Right ventricle myocardium inferior (tissue), 1 donor: ENCODE data around the gene ACYP2. TPM values are rescaled to one million over a fixed set of nuclear protein-coding genes. Genes with fewer than 3 reads are reported as not detected.

Source experiments
- ATAC-seq: fragments of 200-7000 bp; cut with Tn5 transposase; one replicate; pipeline ENCODE4 v1.9.1; 2020; ENCODE audit warnings: mild to moderate bottlenecking, moderate library complexity
- DNase-seq: peaks from one replicate; pipeline ENCODE4 v3.0.0; 2021; ENCODE audit errors: missing footprints
- intact Hi-C: fragments of 100-400 bp; cut with DNase I; formaldehyde crosslinking; loops from one replicate; pipeline ENCODE4 v1.11.0; 2022
- total RNA-seq: library from RNA; stranded (reverse); fragmentation: NEBNext Ultra II Directional; extraction: Animal tissue kit (Norgen Biotek cat#: 25700); gene quantifications from one replicate; pipeline ENCODE4 v1.2.1, GENCODE V29; 2021
- donor health status: DM: no; HTN: yes; CAD: no; lungs with severe emphysema.

Gene ACYP2
- total RNA-seq, 1 donor from 2014 or later, result 62.6 TPM

DNA sequence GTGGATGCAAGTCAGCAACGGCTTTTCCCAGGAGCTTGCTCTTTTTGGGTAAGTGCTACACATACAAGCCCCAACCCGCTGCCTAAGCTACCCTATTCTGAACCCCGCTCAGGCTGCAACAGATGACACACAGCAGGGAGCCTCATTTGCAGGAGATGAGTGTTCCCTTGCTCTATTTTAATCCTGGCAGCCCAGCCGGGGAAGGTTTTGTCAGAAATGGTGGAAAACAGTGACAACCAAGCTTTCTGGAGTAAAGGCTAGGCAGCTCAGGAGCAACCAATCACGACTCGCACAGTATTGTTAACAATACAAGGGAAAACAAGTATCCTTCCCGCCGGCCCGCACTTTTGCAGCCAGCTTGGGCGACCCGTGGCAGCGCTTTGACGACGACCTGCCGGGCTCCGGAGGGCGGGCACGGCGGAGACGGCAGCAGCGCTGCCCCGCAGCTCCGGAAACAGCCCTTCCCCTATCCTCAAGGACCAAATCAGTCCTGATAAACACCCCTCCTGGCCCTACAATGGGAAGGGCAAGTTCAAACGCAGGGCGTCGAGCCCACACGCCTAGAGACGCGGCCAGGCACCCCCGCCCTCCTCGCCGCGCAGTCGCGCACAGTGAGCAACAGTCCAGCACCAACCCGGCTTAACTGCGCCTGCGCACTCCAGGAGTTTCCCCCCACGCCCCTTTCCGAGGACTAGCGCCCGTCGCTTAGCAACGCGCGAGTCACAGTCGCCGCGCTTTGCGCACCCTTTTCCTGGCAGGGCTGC, 214.9 kb downstream of the ACYP2 start:
- DNase-seq (peak; percentile 97), ATAC-seq (peak; percentile 99)
- intact Hi-C loops, result loop anchor here (5.0 kb wide), 2 partner anchors 123 to 127 kb away; partner anchors contain the start of gene SPTBN1

DNA sequence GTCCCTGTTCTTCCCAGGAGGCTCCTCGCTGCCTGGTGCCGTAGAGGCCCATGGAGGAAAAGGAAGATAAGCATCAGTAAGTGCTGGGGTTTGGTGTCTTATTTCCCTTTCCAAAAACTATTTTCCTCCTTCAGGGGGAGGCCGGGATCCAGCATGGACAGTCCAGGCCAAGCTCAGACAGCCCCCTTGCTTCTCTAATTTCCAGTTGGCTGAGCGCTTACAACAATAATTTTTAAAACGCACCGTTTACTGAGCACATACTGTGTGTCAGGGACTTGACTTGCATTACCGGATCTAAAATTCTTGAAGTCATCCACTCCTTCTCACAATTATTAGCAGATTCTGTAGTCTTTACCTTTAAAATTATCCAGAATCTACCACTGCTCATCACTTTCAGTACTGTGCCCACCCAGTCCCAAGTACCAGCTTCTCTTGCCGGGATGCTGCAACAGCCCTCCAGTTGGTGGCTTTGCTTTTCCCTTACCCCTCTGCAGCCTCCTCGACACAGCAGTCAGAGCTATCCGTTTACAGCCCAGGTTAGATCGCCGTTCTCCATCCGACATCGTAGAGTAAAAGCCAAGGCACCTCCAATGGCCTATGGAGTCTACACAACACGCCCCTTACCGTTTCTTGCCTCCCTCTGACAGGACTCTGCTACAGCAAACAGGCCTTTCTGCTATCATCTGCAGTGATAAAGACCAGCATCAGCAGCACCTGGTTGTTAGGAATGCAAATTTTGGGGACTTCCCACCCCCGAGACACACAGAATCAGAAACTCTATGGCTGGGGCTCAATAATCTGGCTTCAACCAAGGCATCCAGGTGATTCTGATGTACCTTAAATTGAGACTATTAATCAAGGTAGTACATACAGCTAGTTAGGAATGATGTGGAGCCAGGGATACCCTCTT, 215.8 kb downstream of the ACYP2 start:
- no peak for DNase-seq
- no peak for ATAC-seq
- intact Hi-C loops, result loop anchor here (5.0 kb wide), 2 partner anchors 124 to 126 kb away; partner anchors contain the start of gene SPTBN1

DNA sequence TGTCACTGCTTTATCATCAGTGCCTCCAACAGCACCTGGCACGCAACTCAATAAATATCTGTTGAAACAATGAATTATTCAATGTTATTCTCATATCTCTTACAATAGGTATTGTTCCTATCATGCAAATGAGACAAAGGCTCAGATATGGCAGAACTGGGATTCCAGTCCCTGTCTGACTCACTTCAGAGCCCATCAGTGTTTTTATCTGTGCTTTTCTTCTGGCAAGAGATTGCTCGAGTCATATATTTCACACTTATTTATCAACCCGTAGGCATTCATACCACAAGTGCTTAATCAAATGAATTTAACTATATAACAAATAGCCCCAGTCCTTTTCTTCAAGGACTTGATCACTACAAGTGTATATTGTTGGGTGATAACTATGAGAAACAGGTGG, 217.0 kb downstream of the ACYP2 start:
- no peak for DNase-seq
- ATAC-seq, result no peak
- intact Hi-C loops, result loop anchor here (5.0 kb wide), 2 partner anchors 125 kb away; partner anchors contain the start of gene SPTBN1

DNA sequence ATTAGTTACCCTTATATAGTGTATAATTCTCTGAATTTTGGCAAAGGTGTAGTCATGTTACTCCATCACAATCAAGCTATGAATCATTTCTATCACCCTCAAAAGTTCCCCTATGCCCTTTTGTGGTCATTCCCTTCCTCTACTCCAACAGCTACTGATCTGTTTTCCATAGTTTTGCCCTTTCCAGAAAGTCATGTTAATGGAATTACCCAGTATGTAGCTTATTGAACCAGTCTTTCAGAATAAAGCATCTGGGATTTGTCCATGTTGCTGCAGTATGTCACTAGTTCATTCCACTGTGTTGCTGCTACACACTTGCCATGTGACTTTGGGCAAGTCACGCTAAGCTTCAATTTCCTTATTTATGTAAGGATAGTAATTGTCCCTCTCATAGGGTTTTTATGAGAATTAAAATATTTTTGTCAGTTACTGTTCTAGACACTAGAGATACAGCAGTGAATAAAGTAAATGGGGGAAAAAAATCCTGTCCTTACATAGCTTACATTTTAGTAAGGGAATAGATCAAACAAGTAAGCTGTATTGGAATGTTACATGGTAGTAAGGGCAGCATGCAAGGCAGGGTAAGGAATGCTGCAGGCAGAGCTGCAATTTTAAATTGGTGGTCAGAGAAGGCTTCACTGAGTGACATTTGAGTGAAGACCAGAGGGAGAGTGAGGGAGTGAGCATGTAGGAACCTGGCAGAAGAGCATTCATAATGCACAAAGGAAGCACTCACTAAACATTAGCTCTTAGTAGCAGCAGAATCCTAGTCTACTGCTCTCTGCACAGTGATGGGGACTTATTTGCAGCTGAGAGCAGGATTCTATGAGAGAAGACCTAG, 220.9 kb downstream of the ACYP2 start:
- peak; percentile 15 for ATAC-seq
- no peak for DNase-seq
- intact Hi-C loops, result no loop called here

DNA sequence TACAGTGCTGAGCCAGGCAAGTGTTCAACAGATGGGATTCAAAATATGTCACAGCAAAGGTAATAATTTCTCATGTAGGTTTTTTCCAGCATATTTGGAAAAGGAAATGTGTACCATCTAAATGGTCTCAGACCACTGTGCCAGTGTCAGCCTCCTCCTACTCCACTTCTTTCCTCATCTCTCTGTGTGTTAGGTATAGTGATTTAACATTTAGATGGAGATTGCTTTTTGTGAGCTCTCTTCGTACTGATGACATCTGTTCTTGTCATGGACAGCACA, 221.5 kb downstream of the ACYP2 start:
- peak; percentile 9 for ATAC-seq
- DNase-seq, result no peak
- intact Hi-C loops, result no loop called here

DNA sequence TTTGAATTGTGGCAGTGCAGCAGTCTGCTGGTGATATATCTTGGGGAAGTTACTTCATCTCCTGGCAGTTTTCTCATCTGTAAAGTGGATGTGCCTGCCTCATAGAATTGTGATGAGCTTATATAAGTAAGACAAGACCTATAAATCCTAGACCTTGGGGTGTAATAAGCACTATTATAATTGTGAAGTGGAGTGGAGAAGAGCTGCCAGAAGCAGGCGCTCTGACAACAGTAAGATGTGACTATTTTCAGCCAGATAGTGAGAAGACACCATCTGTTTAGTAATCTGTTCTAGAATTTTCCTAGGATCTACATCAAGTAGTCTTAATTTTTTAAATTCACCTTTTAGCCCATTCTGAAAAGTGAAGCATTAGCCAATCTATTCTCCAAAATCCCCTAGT, 226.2 kb downstream of the ACYP2 start:
- intact Hi-C loops, result loop anchor here (10.0 kb wide), 1 partner anchor 743 kb away; no protein-coding TSS in a partner anchor
- DNase-seq (no peak), ATAC-seq (peak; percentile 46)

DNA sequence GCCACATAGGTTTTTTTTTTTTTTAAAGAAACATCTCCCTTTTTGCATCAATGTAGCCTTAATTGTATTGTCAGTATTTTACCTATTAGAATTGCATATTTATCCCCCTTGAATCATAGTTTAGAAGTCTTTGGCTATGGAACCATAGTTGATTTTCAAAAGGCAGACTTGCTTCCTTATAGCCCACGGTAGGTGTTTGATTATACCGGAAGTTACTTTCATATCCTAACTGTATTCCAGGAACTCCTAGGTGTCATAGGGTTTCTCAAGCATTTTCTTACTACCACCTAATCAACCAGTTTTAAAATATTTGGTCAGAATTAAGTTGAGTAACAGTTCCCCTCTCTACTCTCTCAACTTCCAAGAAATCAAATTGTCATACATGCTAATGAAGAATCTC, 227.2 kb downstream of the ACYP2 start:
- intact Hi-C loops, result loop anchor here (10.0 kb wide), 1 partner anchor 742 kb away; no protein-coding TSS in a partner anchor
- ATAC-seq, result no peak
- DNase-seq, result no peak

DNA sequence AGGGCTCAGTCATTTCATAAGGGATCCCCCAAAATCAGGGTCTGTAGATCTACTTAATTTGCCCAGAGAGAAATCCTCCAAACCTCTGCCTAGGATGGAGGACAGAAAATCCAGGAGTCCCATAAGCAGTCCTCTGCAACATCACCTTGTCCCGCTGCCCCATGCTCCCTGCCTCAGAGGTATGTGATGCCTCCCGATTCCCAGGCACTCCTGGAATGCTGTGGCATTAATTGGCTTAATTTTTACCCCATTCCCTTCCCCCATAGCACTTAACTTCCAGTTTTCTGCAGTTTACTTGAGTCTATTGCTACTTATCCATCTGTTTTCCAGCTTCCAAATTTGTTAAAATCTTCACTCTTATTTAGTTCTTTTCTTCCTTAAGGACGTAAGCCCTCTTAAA, 232.2 kb downstream of the ACYP2 start:
- no peak for DNase-seq
- no peak for ATAC-seq
- intact Hi-C loops, result loop anchor here (10.0 kb wide), 1 partner anchor 737 kb away; no protein-coding TSS in a partner anchor

DNA sequence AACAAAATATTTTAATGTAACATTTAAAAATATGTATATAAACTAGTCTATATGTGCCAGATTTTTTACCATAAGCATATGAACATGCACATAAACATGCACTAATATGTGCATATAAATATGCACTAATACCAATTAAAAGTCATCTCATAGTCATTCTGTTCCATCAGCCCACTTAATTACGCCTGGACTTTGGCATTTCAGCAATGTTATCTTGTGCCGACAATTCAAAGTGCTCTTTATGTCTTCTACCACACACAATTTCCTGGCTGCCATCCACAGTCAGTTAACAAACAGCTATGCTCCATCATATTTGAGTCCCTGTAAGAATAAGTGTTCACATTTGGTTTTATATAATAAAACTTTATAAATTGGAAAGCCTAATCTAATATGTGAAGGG, 233.2 kb downstream of the ACYP2 start:
- peak; percentile 86 for ATAC-seq
- no peak for DNase-seq
- intact Hi-C loops, result loop anchor here (10.0 kb wide), 1 partner anchor 736 kb away; no protein-coding TSS in a partner anchor

DNA sequence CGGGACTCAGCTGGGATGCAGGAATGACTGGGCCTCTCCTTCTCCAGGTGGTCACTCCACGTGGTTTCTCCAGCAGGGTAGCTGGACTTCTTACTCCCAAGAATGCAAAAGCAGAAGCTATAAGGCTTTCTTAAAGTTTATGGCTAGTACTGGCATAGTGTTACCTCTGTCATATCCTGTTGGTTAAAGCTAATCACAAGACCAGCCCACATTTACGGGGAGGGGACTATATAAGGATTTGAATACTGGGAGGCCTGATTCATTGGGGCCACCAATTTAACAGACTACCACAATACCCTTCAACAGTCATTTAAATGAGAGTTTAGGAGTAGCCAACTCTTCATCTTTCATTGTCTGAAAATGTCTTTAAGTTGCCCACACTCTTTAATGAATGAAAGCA, 235.0 kb downstream of the ACYP2 start:
- intact Hi-C loops, result no loop called here
- ATAC-seq, result no peak
- no peak for DNase-seq

DNA sequence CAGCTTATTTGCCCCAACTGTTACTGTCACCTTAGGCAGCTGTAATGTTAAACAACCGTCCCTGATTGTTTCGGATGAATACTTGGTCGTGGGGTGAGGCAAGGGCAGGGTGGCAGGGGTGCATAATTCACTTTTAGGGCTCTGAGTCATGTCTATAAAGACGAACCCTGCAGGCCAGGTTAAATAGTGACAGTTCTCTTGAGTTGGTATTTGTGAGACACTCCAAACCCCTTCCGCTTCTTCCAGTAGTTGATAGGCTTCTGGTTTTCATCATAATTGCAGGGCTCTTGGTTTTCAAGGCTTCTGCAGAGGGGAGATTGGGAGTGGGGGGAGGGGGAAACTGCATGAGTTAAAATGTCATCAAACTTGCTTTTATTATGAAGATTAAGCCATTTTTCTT, 237.8 kb downstream of the ACYP2 start:
- DNase-seq, result no peak

More for the DNA sequence above, 237.8 kb downstream of the ACYP2 start:
- ATAC-seq, result no peak
- intact Hi-C loops, result no loop called here

Other genes starting within 250 kb of the ACYP2 start
- 49.9 TPM for gene PSME4, start 144.6 kb upstream of the ACYP2 start, total RNA-seq
- not detected for gene TSPYL6, start 140.6 kb downstream of the ACYP2 start, total RNA-seq